ENCODE measurements around the gene TEX2.

Gene TEX2

DNA sequence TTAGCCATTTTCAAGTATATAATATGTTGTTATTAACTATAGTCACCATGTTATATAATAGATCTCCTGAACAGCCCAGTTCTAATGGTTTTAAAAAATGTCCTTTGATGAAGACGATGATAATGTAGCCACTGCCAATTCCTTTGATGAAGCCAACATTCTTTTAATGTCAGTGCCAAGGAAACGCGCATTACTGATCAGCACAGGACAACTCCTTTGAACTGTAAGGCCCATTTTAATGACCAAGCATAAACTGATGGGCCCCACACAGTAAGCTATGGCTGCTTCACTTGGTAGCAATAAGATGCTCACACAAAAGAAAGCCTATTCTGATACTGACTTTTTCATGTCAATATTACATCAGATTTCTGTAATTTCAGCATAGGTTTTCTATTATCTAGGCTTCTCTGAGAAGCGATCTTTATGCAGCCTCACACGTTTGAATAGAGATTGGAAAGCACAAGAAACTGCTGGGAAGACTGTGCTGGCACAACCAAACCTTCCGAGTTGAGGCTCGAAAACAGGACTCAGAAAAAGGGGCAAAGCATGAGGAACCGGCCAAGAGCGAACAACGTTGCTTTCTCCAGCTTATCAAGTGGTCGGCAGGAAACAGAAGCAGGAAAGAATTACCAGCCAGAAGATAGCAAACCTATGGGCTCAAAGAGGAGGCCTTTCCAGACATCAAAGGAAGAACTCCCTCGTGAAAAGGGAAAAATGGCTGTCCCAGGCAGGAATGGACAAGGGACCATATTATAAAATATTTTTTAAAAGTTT is 152.5 kb downstream of the TEX2 start:
- DNase-seq, result no peak

GRCh38 chr17:64109400-64109799 is 153.7 kb downstream of the TEX2 start:
- DNase-seq, result no peak

DNA sequence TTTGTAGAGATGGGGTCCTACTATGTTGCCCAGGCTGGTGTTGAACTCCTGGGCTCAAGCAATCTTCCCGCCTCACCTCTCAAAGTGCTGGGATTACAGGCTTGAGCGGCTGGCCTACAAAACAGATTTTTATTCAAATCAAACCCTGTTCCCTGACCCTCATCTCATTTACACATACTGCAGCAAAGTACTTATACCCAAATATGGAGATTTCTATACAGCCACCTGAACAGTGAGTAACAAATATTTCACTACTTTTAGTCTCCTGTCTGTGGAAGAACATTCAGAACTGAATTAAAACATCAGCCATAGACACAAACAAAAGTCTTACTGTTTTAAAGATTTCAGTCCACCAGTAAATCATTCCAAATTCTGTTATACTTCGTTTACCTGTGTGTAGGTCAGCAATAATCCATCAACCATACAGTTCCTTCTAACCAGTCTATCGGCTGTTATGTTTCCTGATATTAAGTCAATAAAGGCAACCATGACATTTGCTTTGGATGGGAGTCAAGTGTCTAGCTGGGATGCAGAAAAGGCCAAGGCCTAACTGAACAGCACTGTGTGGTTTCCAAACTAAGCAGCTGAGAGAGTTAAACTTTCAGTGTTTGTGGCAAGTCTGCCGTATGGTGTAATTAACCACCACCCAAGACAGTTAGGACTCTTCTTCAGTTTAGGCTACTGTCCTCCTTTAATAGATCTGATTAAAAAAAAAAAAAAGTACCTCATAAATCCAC is 155.4 kb downstream of the TEX2 start:
- no peak for DNase-seq

GRCh38 chr17:64106918-64107317 is 156.1 kb downstream of the TEX2 start:
- no peak for DNase-seq

DNA sequence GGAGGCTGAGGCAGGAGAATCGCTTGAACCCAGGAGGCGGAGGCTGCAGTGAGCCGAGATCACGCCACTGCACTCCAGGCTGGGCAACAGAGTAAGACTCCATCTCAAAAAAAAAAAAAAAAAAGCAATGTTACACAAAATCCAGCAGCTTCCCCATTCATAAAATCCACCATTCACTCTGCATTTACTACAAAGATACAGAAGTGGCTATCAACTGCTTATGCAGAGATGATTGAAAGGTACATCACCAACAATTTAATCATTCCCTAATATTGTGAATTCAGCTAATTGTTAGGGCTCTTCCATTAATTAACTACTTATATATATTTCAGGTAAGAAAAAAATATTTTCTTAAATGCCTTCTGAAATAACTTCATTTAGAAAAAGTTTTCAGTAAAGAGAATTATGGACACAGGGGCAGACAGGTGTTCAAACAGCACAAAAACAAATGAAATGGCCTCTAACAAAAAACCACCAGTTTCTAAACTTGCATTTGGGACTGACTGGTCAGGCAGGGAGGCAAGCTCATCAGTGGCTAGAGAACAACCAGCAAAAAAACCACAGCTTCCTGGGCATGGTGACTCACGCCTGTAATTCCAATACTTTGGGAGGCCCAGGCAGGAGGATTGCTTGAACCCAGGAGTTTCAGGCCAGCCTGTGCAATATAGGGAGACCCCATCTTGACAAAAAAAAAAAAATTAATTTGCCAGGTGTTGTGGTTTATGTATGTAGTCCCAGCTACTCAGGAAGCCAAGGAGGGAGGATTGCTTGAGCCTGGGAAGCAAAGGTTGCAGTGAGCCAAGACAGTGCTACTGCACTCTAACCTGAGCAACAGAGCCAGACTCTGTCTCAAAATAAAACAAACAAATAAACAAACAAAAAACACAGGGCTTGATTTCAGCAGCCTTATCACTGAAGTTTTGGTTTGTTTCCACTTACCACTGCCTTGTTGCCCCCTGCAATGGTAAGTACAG is 159.4 kb downstream of the TEX2 start:
- DNase-seq, result no peak

GRCh38 chr17:64102627-64103390 is 160.3 kb downstream of the TEX2 start:
- DNase-seq, result no peak

DNA sequence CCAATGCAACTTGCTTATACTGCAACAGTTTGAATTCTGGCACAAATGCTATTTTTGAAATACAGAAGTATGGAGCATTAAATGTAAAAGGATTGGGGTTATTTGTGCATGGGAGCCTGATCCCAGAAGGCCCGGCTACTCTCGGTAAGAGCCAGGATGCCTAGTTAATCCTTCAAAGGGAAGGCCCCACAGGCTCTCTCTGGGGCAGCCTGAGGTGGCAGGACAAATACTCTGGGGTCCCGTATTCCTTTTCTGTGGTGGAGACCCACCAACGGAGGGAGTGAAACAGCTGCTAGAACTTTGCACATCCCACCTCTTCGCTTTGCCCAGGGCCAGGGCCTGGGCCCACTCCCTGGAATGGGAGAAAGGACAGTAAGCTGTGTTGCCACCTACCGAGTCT is 163.5 kb downstream of the TEX2 start:
- DNase-seq, result no peak
